NCI-H2171 treated with DMSO at 0.1 percent for 48 hours (cell line): Measurements from ENCODE around the gene DAB1.
A peak's percentile ranks its signal among the peaks of the same experiment; 100 is the strongest.
"Not testable (repeated sequence)": the region's sequence is repeated elsewhere in the genome, so short reads cannot be mapped to it uniquely, and the experiment has no call there.

Experiments used
- DNase-seq: peaks from one replicate; lab custom pipeline; 2025; lab: John Stamatoyannopoulos, UW

Gene DAB1

GRCh38 chr1:57360846-57361407 is 62.9 kb downstream of the DAB1 start:
- no peak for DNase-seq

GRCh38 chr1:57357462-57357861 is 66.4 kb downstream of the DAB1 start:
- DNase-seq: no peak

- no peak for DNase-seq
Measured at GRCh38 chr1:57353654-57354053, 70.2 kb downstream of the DAB1 start.

- DNase-seq: peak; percentile 19
Measured at GRCh38 chr1:57350610-57351009, 73.2 kb downstream of the DAB1 start.

- DNase-seq: no peak
Measured at GRCh38 chr1:57348921-57349320, 74.9 kb downstream of the DAB1 start.

GRCh38 chr1:57345916-57346315 is 77.9 kb downstream of the DAB1 start:
- DNase-seq: no peak

- DNase-seq: no peak
Measured at GRCh38 chr1:57344265-57344664, 79.6 kb downstream of the DAB1 start.

- DNase-seq: not testable (repeated sequence)
Measured at GRCh38 chr1:57343298-57343915, 80.5 kb downstream of the DAB1 start.

- DNase-seq: peak; percentile 93
Measured at GRCh38 chr1:57341721-57342120, 82.1 kb downstream of the DAB1 start.

GRCh38 chr1:57340334-57341070 is 83.4 kb downstream of the DAB1 start:
- DNase-seq: peak; percentile 35

- DNase-seq: no peak
Measured at GRCh38 chr1:57337623-57338022, 86.2 kb downstream of the DAB1 start.

- no peak for DNase-seq
Measured at GRCh38 chr1:57336793-57337192, 87.1 kb downstream of the DAB1 start.

GRCh38 chr1:57331620-57332019 is 92.2 kb downstream of the DAB1 start:
- DNase-seq: no peak

GRCh38 chr1:57329937-57330336 is 93.9 kb downstream of the DAB1 start:
- no peak for DNase-seq

- no peak for DNase-seq
Measured at GRCh38 chr1:57329001-57329527, 94.8 kb downstream of the DAB1 start.

GRCh38 chr1:57327946-57328345 is 95.9 kb downstream of the DAB1 start:
- no peak for DNase-seq

GRCh38 chr1:57327336-57327735 is 96.5 kb downstream of the DAB1 start:
- peak; percentile 91 for DNase-seq

- no peak for DNase-seq
Measured at GRCh38 chr1:57325536-57325935, 98.3 kb downstream of the DAB1 start.

- no peak for DNase-seq
Measured at GRCh38 chr1:57325117-57325516, 98.7 kb downstream of the DAB1 start.

- DNase-seq: no peak
Measured at GRCh38 chr1:57324388-57324787, 99.5 kb downstream of the DAB1 start.

- DNase-seq: no peak
Measured at GRCh38 chr1:57321776-57322175, 102.1 kb downstream of the DAB1 start.

GRCh38 chr1:57319791-57320190 is 104.1 kb downstream of the DAB1 start:
- DNase-seq: no peak

GRCh38 chr1:57319165-57319564 is 104.7 kb downstream of the DAB1 start:
- peak; percentile 29 for DNase-seq
